ENCODE measurements around the gene PF4V1.

Gene PF4V1

GRCh38 chr4:73839071-73839470, 14.0 kb upstream of the PF4V1 start:
- H3K4me1 ChIP-seq (ENCODE audit: control insufficient read depth in 1 of 2, insufficient read depth in 1 of 2, low read depth in 1 of 2, low read length in 1 of 2) = peaks cover 44 to 49% of the 10 kb centered on the region in 2 experiments
- H3K27me3 ChIP-seq = no peaks in the 10 kb centered on the region
- TF ChIP-seq CTCF (IDR thresholded peaks at IDR 0.05) = no peak
- peak overlapping the region; percentile 99 for H3K27ac ChIP-seq
- H3K9me3 ChIP-seq = no peaks in the 10 kb centered on the region
- no peak overlapping the region for H3K4me3 ChIP-seq (ENCODE audit: low read depth in 1 of 2, low read length in 1 of 2)
- no peaks in the 10 kb centered on the region for H3K36me3 ChIP-seq

DNA sequence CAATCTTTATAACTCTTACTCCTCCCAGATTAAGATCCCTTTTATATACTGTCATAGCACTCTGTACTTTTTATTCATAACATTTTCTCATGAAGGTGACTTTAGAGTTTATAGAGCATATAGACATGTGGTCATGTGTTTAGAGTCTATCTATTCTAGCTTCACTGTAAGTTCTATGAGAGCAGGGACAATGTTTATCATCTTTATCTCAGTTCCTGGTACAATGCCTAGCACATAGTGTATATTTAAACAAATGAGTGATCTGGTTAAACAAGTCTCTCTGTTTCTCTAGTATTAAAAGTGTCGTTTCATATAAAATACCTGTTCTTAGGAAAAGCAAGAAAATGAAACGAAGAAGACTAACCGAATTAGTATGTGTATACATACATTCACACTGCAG, 13.4 kb upstream of the PF4V1 start:
- no peak for TF ChIP-seq CTCF (IDR thresholded peaks at IDR 0.05)
- Histone ChIP-seq H3K36me3 (no peaks in the 10 kb centered on the region), H3K27me3 (no peaks in the 10 kb centered on the region), H3K9me3 (no peaks in the 10 kb centered on the region), H3K4me1 (ENCODE audit: control insufficient read depth in 1 of 2, insufficient read depth in 1 of 2, low read depth in 1 of 2, low read length in 1 of 2) (peaks cover 51 to 55% of the 10 kb centered on the region in 2 experiments), H3K27ac (no peak overlapping the region), H3K4me3 (ENCODE audit: low read depth in 1 of 2, low read length in 1 of 2) (no peak overlapping the region)

DNA sequence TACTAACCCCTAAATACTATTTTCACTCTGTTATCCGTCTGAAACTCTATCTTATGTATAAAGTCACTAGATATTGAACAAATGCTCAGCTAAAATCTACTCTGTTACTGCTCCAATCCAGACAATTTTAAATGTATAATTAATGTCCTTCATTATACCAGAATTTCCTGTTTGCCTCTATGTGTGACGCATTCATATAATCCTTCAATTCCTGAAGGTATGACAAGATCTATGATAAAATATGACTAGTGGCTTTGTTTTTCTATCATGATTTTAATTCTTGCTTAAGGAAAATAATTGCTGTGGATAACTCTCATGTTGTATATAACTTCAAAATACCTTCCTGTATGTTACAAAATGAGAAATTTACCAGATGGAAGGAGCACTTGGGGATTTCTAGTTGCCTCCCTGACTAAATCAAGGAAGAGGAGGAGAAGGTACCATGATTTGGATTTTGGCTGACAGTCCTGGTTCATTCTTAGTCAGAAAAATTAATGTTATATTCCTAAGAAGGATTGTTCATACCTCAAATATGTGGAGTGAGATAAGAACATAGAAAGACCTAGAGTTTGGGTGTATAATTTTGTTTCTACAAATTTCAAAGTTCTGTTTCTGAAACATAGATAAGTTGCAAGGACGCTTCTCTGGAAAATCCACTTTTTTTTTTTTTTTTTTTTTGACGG, 11.7 kb upstream of the PF4V1 start:
- TF ChIP-seq CTCF (IDR thresholded peaks at IDR 0.05) = no peak
- Histone ChIP-seq H3K36me3 (no peaks in the 10 kb centered on the region), H3K27me3 (no peaks in the 10 kb centered on the region), H3K4me1 (ENCODE audit: control insufficient read depth in 1 of 2, insufficient read depth in 1 of 2, low read depth in 1 of 2, low read length in 1 of 2) (peaks cover 59 to 64% of the 10 kb centered on the region in 2 experiments), H3K27ac (no peak overlapping the region), H3K4me3 (ENCODE audit: low read depth in 1 of 2, low read length in 1 of 2) (no peak overlapping the region), H3K9me3 (no peaks in the 10 kb centered on the region)

GRCh38 chr4:73842696-73843095, 10.4 kb upstream of the PF4V1 start:
- Histone ChIP-seq H3K27me3 (no peaks in the 10 kb centered on the region), H3K9me3 (no peaks in the 10 kb centered on the region), H3K27ac (peak overlapping the region; percentile 85), H3K36me3 (no peaks in the 10 kb centered on the region), H3K4me1 (ENCODE audit: control insufficient read depth in 1 of 2, insufficient read depth in 1 of 2, low read depth in 1 of 2, low read length in 1 of 2) (peaks cover 57 to 63% of the 10 kb centered on the region in 2 experiments), H3K4me3 (ENCODE audit: low read depth in 1 of 2, low read length in 1 of 2) (no peak overlapping the region)
- no peak for TF ChIP-seq CTCF (IDR thresholded peaks at IDR 0.05)

DNA sequence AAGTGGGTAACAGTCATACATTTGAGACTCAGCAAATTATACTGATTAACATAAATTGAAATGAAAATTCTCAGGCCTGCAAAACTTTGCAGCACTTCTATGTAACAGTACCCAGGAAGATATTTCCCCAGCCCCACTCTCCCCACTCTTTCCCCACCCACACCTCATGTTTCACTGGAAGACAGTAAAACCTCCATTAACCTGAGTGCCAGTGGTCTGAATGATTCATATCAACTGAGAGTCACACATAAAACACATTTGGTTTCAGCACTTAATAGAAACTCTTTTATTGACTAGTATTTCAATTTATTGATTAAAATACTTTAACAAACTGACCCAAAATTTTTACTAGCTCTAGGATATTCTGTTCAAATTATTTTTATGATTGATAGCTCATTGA, 9.7 kb upstream of the PF4V1 start:
- Histone ChIP-seq H3K36me3 (no peaks in the 10 kb centered on the region), H3K27ac (peak overlapping the region; percentile 85), H3K4me1 (ENCODE audit: control insufficient read depth in 1 of 2, insufficient read depth in 1 of 2, low read depth in 1 of 2, low read length in 1 of 2) (peaks cover 57 to 63% of the 10 kb centered on the region in 2 experiments), H3K9me3 (no peaks in the 10 kb centered on the region), H3K4me3 (ENCODE audit: low read depth in 1 of 2, low read length in 1 of 2) (no peak overlapping the region), H3K27me3 (no peaks in the 10 kb centered on the region)
- TF ChIP-seq CTCF (IDR thresholded peaks at IDR 0.05) = no peak
